Renal pelvis (tissue), 4 donors: Measurements from ENCODE around the gene CRACR2A. TPM values are rescaled to one million over a fixed set of nuclear protein-coding genes. Genes with fewer than 3 reads are reported as not detected.

Source experiments
- DNase-seq: peaks from one replicate; pipeline ENCODE4 v3.0.0-alpha.2; 2013
- polyA plus RNA-seq, 3 donors: library from polyadenylated mRNA; unstranded; fragments of 120-200 nt; gene quantifications; one replicate each; pipeline ENCODE4 v1.2.1, GENCODE V29; 2013; ENCODE audit not compliant: insufficient read length in 3 of 3

CRACR2A gene
- polyA plus RNA-seq, 3 donors, result 1.3 to 1.7 (median 1.7) TPM

DNA sequence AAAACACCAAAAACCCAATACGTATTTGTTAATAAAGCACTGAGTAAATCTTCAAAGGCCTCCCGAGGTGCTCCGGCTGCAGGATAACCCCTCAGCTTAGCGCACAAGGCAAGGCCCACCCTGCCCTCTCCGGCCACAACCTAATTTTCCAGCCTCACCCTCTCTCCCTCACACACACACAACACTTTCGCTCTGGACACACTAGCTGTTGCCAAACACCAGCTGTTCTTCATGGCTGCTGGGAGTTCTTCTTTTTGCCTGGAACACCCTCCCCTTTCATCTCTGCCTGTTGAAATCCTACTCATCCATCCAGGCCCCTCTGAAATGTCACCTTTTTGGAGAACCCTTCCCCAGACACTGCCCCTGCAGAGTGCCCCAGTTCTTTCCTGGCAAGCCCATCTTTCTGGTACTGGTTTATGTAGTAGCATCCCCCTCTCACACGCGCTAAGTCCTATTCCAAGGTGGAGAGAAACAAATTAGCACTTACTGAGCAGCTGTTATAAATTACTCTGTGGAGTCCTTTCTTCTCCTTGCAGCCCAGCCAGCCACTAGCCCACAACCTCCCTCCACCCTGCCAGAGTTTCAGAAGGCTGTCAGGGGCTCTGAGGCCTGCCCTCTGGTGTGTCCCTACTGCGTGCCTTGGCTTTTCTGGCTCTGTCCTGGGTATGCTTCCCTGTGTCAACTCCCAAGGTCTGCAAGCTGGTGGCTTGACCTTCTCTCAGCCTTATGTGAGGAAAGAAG lies 805 bp upstream of the CRACR2A start:
- DNase-seq, result no peak

- no peak for DNase-seq
These were observed 706 bp downstream of the CRACR2A start for GRCh38 chr12:3752096-3752709.

DNA sequence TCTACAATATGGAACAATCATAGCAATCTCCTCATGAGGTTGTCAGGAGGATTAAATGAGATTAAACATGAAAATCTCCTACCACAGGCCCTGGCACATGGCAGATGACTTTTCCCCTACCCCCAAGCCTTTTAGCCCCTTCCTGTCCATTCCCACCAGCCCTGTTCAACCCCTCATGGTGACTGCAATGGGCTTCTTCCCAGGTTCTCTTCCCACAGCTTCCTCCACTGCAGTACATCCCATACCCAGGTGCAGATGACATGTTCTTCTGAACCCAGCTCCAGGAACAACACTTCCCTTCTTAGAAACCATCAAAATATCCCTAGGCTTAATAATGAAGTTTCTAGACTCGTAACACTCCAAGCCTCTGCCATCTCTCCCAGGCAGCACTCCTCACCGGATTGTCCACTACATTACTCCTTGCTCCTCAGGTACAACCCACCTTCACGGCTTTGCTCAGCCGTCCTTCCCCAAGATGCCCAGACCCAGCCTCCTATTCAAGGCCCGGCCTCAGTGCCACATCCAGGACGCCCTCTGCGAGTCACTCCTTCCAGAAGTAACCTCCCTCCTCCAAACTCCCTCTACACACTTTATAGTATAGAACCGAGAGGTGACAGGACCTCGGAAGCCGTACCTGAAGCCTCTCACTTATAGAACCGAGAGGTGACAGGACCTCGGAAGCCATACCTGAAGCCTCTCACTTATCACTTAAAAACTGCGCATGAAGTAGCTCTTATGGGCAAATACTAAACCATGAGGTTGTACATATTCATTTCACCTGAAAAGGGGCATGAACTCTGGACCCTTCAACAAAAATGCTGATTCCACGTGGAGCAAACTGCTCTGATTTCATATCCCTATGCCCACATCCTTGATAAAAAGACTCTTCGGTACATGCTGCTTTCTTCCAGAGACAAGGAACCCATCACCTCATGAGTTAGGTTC lies 1.5 kb downstream of the CRACR2A start:
- no peak for DNase-seq

DNA sequence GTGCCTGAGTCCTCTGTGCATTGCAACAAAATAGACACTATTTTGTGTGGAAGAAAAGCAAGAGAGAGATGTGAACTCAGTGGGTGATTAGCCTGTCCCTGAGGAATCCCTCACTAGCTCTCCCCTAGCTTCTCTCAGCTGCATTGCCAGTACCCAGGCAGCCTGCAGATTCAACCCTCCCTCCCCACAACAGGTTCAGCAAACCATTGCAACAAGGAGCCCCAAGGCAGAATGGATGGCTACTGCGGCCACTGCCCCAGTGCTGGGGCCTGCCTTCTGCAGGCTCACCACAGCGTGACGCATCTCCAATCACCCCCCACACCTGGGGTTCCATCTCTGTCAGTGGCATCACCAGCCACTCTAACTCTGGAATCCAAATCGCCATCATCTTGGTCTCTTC lies 2.3 kb downstream of the CRACR2A start:
- DNase-seq, result no peak

DNA sequence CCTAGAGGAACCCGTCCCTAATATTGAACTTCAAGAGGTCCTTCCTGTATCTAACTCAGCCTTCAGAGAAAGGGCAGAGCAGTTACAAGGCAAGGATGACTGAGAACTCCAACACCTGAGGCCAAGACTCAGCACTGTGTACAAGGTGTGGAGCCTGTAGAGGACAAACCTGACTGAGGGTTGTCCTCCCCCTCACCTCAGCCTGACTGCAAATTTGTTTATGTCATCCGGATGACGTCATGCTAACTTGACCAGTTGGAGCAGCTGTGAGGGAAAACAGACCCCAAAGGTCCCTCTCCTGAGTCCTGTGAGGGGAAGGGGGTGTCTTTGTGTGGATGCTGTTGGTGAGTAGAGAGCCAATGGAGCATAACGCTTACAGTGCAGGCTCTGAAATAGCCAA lies 4.3 kb downstream of the CRACR2A start:
- no peak for DNase-seq

DNA sequence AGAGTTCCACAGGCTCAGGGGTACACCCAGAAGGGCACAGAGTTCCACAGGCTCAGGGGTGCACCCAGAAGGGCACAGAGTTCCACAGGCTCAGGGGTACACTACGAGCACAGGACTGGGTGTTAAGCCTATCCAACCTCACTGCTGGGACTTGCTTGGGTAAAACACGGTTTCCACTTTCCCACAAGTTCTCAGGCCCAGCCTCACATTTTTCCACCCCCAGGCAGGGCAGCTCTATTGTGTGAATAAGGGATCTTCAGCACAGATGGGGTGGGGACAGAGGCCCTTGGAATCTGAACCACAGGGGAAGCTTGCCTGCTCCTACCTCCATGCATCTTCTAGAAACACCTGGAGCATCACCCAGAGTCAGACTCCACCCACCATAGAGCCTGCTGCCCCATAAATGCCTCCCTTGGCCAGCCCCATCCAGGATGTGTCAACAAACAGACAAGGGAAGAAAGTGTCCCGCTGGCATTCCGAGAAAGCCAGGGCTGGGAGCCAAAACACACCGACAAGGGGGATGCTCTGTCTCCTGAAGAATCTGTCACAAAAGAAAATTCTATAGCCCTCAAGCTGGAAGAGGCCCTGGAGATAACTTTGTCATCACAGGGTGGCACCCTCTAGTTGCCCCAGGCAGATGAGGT lies 4.8 kb downstream of the CRACR2A start:
- no peak for DNase-seq

- no peak for DNase-seq
These were observed 5.4 kb downstream of the CRACR2A start for GRCh38 chr12:3747543-3747942.

- DNase-seq, result no peak
These were observed 6.2 kb downstream of the CRACR2A start for GRCh38 chr12:3746758-3747157.

DNA sequence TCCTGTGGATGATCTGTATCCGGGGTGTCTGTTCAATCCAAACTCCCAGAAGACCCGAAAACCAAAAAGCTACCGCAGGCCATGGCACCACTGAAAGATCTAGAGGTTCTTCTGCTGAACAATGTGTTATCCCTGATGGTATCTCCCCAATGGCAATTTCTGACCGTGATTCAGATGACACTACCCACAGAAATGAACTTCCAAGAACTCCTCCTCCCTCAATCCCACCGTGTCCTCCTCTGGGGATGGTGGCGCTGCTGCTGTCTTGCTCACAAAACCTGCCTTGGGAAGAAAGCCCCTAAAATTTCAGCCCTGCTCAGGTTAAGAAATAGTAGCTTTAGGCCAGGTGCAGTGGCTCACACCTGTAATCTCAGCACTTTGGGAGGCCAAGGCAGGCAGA lies 7.8 kb downstream of the CRACR2A start:
- no peak for DNase-seq

DNA sequence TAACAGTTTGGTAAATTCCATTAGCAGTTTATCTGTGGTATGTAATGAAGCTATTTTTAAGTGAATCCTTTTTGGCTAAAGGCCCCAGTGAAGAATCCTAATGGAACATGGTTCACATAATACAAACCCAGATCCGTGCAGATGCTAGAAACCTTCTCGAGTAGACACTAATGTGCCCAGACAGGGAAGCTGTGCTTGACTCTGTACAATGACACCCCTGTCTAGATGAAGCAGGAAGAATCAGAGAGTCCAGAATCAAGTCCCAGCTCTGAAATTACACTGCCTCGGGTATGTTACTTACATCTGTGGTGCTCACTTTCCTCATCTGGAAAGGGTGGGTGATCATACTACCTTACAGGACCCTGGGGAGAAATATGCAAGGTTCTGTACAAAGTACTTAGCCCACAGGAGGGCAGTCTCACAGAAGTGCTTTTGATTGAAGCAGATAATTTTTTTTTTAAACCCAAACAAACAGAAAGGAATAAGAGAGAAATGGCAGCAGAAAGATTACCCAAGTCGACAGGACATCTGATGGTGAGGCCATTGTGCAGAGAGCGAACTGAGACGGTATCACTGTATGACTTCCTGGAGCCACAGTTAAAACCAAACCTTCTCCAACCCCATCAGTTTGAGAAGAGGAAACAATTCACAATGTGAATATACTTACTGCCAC lies 8.5 kb downstream of the CRACR2A start:
- DNase-seq, result no peak

DNA sequence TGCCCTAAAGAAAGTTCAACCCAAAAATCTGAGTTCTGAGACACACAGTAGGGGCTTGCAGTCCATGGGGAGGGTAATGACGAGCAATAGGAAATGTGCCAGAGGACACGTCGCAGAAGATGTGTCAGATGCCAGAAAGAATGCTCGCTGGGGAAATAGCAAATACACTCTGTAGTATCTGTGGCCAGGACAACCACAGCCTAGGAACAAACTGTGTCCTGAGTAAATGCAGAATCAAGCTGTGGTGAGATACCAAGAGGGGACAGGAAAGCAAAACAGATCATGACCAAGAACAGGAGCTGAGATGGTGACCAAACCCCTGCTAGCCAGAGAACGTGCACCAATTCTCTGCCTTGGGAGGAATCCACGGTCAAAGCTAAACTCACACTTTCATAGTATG lies 9.1 kb downstream of the CRACR2A start:
- no peak for DNase-seq

GRCh38 chr12:3741882-3742672 lies 10.8 kb downstream of the CRACR2A start:
- no peak for DNase-seq

- DNase-seq, result no peak
These were observed 12.3 kb downstream of the CRACR2A start for GRCh38 chr12:3740480-3741231.

DNA sequence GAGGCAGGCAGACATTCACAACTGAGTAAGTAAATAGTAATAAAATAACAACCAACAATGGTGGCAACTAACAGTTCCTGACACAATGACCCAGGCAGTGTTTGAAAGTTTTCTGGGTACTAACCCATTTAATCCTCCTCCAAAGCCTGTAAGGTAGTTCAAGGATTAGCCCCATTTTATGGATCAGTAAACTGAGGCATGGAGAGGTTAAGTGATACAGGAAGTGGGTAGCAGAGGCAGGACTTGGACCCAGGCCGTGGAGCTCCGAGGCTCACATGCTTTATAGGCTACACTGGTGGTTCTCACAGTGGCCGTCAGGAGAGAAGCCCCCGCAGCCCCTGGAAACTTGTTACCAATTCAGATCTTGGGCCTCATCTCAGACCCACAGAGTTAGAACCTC lies 17.5 kb downstream of the CRACR2A start:
- no peak for DNase-seq

DNA sequence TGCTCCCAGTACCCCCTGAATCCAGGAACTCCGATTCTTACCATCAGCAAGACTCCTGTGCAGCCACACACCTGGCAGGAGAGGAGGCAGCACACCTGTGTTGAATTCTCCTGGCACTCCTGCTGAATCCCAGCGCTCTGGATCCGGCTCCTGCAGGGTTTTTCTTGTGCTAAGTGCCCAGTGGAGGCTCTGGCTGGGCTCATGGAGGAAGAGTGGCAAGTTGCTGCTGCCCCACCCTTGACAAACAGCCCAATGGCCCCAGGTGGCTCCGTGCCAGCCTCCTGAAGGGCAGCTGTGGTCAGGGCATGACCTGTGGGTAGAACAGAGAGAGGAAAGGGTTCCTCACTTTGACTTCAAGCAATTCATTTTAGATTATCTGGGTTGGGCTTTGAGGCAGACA lies 20.0 kb downstream of the CRACR2A start:
- no peak for DNase-seq

DNA sequence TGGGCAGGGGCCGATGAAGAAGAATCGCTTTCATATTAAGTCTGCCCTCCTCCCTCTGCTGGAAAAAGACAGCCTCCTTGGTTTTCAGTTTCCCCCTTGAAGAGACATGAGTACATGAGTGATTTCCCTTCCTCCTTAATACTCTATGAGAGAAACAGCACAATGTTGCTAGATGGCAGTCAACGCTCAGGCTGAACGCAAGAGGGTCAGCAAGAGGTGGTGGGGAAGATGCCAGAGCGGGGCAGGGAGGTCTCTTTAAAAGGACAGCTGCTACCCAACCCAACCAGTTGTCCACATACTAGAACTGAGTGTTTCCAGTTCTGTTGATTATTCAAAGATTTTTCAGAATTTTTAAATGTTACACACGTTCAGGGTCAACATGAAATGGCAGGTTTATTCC lies 22.8 kb downstream of the CRACR2A start:
- no peak for DNase-seq

DNA sequence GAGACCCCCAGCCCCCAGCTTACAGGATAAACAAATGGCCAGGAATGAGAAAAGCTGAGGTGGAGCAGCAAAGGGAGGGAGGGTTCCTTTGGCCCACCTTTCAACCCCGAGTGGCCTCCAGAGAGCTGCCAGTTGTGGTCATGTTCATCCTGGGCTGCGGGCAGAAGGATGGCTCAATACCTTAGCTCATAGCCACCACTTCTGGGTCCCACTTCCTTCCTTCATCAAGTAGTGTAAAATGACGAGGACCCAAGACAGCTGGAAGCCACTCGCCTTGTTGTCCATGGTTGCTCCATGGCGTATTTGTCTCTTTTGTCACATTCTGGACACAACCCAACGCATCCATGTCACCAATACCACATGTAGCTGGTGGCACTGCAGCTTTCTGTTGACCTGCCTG lies 24.2 kb downstream of the CRACR2A start:
- DNase-seq, result no peak

DNA sequence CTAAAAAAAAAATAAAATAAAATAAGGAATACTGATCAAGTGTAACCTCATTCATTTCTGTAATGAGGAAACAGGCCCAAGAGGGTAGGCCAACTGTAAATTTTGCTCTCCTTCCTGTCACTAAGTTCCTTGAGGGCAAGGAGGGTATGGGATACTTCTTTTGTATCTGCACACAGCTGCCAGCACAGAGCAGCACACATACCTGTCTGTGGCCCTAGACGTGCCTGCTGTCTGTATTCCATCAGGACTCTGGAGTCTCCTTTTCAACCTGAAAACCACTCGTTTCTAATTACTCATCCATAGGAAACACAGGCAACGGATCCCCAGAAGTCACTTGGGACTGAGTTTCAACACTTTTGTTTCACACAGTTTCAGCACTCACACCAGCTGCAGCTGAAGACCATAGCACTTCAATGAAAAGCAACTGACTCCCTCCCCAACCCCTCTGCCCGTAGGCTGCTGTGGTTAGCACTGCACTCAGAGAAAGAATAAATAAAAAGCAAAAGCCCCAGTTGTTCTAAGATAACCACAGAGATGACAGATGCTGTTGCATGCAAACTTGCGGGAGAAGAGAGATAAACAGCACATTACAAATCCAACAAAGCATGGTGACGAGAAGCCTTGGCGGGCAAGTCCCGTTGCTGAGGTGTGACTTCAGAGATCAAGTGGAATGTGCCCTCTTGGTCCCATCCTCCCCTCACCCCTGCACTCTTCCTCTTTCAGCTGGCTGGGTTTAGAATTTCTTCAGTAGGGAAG lies 24.9 kb downstream of the CRACR2A start:
- peak; percentile 48 for DNase-seq

- no peak for DNase-seq
These were observed 25.6 kb downstream of the CRACR2A start for GRCh38 chr12:3727354-3727753.
